Ramos (cell line): Measurements from ENCODE around the gene LEMD1.

Experiments
- in situ Hi-C: fragments of 300-500 bp; cut with MboI; formaldehyde crosslinking; loops from one replicate; pipeline ENCODE4 v1.14.3; 2022; ENCODE audit warnings: low sequenced_read_pairs; ENCODE audit not compliant: unreplicated experiment

The LEMD1 gene

GRCh38 chr1:205421798-205422197 is at the start of gene LEMD1:
Gene LEMD1 (minus strand): TSS chr1:205422056. CDS start chr1:205420536, 1,520 bp downstream.
- in situ Hi-C loops, result no loop called here

GRCh38 chr1:205470131-205470530 is 48.3 kb upstream of the LEMD1 start:
- in situ Hi-C loops, result no loop called here

GRCh38 chr1:205466595-205467220 is 44.9 kb upstream of the LEMD1 start:
- in situ Hi-C loops, result loop anchor here (5.0 kb wide), 1 partner anchor 49 kb away; no protein-coding TSS in a partner anchor

- in situ Hi-C loops, result loop anchor here (5.0 kb wide), 1 partner anchor 48 kb away; no protein-coding TSS in a partner anchor
Observed at GRCh38 chr1:205465392-205465791, 43.5 kb upstream of the LEMD1 start.

- in situ Hi-C loops, result no loop called here
Observed at GRCh38 chr1:205458777-205459566, 37.1 kb upstream of the LEMD1 start.

GRCh38 chr1:205456868-205457745 is 35.3 kb upstream of the LEMD1 start:
- in situ Hi-C loops, result no loop called here

- in situ Hi-C loops, result no loop called here
Observed at GRCh38 chr1:205456383-205456867, 34.6 kb upstream of the LEMD1 start.

GRCh38 chr1:205455581-205456382 is 33.9 kb upstream of the LEMD1 start, which contains the start of gene BLACAT1:
Gene BLACAT1 (minus strand): TSS chr1:205456045.
- in situ Hi-C loops, result no loop called here

- in situ Hi-C loops, result no loop called here
Observed at GRCh38 chr1:205454903-205455335, 33.1 kb upstream of the LEMD1 start.

- in situ Hi-C loops, result no loop called here
Observed at GRCh38 chr1:205453466-205453865, 31.6 kb upstream of the LEMD1 start.

GRCh38 chr1:205452933-205453332 is 31.1 kb upstream of the LEMD1 start:
- in situ Hi-C loops, result no loop called here

- in situ Hi-C loops, result no loop called here
Observed at GRCh38 chr1:205452364-205452763, 30.5 kb upstream of the LEMD1 start.

- in situ Hi-C loops, result no loop called here
Observed at GRCh38 chr1:205451759-205452164, 29.9 kb upstream of the LEMD1 start.

- in situ Hi-C loops, result no loop called here
Observed at GRCh38 chr1:205451202-205451601, 29.3 kb upstream of the LEMD1 start.

GRCh38 chr1:205450448-205450847 is 28.6 kb upstream of the LEMD1 start:
- in situ Hi-C loops, result no loop called here

- in situ Hi-C loops, result no loop called here
Observed at GRCh38 chr1:205449750-205450443, 28.0 kb upstream of the LEMD1 start.

- in situ Hi-C loops, result no loop called here
Observed at GRCh38 chr1:205449254-205449749, 27.4 kb upstream of the LEMD1 start.

GRCh38 chr1:205448540-205449253 is 26.8 kb upstream of the LEMD1 start:
- in situ Hi-C loops, result no loop called here
